HG03108 (cell line): ENCODE data around the gene FFAR2.
"Not testable (repeated sequence)": the region's sequence is repeated elsewhere in the genome, so short reads cannot be mapped to it uniquely, and the experiment has no call there.

Experiments
- ATAC-seq: cut with Tn5 transposase; IDR thresholded peaks from one replicate; pipeline ENCODE4 v1.9.1; 2021; ENCODE audit warnings: moderate library complexity; ENCODE audit not compliant: unreplicated experiment

Gene FFAR2

GRCh38 chr19:35454663-35455062 is 6.6 kb downstream of the FFAR2 start:
- no peak for ATAC-seq

DNA sequence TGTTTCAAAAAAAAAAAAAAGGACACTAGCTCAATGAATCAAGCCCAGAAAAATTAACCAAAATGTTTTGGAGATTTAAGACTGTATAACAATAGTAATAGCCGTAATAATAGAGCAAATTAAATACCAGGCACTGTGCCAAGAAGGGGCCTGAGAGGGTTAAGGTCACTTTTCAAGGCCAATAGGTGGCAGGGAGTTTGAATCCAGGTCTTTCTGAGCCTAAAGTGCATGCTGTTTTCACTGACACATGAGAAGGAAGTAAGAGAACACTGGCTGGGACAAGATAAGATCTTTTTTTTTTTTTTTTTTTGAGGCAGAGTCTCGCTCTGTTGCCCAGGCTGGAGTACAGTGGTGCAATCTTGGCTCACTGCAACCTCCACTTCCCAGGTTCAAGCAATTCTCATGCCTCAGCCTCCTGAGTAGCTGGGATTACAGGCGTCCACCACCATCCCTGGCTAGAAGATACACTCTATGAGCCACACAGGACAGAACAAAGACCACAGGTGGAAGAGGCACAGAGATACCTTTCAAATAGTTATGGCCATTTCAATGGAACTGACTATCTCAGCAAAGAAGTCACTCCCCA is 7.7 kb downstream of the FFAR2 start:
- no peak for ATAC-seq

- peak; percentile 36 for ATAC-seq
Observed at GRCh38 chr19:35457173-35457572, 9.1 kb downstream of the FFAR2 start.

- ATAC-seq: no peak
Observed at GRCh38 chr19:35458192-35458591, 10.1 kb downstream of the FFAR2 start.

GRCh38 chr19:35458731-35459391 is 10.8 kb downstream of the FFAR2 start:
- ATAC-seq: peak; percentile 38

- no peak for ATAC-seq
Observed at GRCh38 chr19:35459414-35460082, 11.5 kb downstream of the FFAR2 start.

GRCh38 chr19:35460608-35461007 is 12.6 kb downstream of the FFAR2 start:
- no peak for ATAC-seq

- no peak for ATAC-seq
Observed at GRCh38 chr19:35461060-35461459, 13.0 kb downstream of the FFAR2 start.

GRCh38 chr19:35461788-35462187 is 13.7 kb downstream of the FFAR2 start:
- ATAC-seq: not testable (repeated sequence)

DNA sequence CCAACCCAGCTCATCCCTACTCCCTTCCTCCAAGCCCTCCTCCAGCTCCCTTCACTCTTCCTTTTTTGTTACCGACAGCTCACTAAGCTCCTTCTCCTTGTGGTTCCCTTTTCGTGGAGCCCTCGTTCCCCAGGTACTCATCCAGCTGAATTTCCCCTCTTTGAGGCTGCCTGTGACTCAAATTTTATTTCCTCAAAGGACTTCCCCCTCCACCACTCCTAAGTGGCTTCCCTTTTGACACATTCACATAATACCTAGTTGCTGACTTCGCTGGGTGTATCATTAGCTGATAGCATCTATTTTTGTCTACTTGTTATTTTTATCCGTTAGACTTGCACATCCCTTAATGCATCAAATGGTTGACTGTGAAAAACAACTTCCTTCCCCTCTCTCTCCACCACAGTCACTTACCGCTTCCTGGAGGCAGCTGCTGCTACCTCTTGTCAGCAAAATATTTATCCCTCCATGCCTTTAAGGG is 14.5 kb downstream of the FFAR2 start:
- peak; percentile 58 for ATAC-seq

DNA sequence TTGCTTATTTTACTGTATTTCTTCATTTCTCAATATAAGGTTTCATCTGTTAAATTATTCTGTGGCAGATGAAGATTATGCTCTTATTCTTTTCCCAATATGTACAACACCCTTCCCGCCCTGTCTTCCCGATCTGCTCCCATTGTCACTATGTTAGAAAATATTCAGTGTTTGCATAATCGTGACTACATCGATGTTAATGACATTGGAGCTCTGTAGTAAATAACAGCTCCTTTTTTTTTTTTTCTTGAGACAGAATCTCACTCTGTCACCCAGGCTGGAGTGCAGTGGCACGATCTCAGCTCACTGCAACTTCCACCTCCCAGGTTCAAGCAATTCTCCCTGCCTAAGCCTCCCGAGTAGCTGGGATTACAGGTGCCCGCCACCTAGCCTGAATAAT is 14.9 kb downstream of the FFAR2 start:
- not testable (repeated sequence) for ATAC-seq

GRCh38 chr19:35466259-35466658 is 18.2 kb downstream of the FFAR2 start:
- no peak for ATAC-seq

DNA sequence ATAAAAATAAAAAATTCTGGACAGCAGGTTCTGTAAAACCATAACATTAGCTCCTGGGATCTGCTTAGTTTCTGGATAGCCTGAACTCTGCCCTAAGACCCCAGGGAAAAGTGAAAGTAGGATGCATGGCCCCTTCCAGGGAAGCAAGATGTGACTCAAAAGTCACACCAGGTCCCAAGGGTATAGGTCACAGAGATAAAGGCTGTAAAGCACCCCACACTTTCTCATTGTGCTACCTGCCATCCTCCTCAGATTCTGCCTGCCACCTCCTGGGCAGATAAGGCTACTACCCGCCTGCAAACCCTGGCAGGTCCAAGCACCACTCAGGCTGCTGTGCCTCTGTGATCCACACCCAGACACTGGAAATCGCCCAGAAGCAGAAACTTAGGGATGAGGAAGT is 20.6 kb downstream of the FFAR2 start:
- ATAC-seq: no peak

- ATAC-seq: no peak
Observed at GRCh38 chr19:35470128-35470527, 22.1 kb downstream of the FFAR2 start.

DNA sequence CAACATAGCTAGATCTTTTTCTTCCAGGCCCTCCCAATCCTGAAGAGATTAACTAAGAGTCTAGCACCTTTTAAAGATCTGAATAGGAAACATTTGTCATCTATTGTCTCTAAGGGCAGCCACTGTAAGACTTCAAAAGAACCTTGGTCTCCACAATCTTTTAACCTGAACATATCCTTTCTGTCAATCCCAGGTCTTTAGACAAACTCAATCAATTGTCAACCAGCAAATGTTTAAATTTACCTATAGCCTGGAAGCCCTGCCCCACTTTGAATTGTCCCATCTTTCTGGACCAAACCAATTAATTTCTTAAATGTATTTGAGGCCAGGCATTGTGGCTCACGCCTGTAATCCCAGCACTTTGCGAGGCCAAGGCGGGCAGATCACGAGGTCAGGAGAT is 23.0 kb downstream of the FFAR2 start:
- ATAC-seq: not testable (repeated sequence)

GRCh38 chr19:35471946-35472345 is 23.9 kb downstream of the FFAR2 start:
- ATAC-seq: no peak

DNA sequence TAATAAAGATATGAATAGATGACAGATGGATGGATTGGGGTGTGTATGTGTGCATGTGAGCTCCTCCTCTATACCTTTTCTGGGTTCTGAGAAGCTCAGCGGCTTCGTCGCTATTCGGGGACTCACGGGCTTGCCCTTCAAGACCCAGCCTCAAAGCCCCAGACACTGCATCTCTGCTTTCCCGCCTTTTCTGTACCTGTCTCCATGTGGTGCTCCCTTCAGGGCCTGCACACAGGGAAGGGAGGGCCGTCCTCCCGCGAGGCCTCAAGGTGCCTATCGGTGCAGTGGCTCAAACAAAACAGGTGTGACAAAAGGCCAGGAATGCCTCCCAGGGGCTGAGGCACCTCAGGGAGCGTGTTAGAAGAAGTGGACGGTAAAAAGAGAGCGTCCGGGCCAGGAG is 26.0 kb downstream of the FFAR2 start:
- ATAC-seq: no peak

DNA sequence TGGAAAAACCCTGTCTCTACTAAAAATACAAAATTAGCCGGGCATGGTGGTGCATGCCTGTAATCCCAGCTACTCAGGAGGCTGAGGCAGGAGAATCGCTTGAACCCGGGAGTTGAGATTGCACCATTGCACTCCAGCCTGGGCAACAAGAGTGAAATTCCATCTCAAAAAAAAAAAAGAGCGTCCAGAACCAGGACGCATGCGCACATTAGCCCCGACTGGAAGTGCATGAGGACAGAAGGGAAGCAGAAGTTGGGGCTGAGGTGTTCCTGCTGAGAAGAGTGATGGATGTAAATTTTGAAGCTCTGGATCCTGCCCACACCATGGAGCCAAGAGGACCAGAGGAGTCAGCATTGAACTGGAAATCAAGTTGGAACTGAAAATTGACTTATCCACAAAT is 26.5 kb downstream of the FFAR2 start:
- ATAC-seq: not testable (repeated sequence)

GRCh38 chr19:35476149-35476548 is 28.1 kb downstream of the FFAR2 start:
- no peak for ATAC-seq

DNA sequence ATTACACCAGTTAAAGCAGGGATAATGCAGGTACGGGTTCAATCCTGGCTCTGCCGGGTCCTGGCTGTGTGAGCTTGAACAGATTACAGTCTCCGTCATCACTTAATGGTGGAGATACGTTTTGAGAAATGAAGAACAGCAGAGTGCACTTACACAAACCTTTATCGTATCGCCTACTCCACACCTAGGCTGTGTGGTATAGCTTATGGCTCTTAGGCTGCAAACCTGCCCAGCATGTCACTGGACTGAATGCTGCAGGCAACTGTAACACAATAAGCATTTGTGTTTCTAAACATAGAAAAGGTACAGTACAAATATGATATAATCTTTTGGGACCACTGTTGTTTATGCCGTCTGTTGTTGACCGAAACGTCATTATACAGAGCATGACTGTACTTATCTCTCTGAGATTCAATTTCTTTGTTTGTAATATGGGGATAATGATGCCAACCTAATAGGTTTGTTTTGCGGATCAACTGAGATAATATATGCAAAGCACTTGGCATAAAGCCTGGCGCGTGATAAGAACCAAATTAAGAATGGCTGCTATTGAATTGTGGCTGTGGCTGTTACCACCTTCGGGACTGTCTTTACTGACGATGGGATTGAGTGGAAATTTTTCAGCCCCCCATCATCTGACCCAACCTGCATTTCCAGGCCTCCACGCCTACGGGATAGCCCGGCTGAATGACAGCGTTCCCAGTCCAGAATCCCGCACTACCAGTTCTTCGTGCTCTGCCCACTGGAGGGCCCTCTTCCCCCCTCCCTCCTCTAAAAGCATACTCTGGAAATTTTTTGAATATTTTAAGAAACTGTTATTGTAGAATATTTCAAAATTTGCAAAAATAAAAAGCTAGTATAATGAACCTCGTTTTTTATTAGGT is 31.0 kb downstream of the FFAR2 start:
- ATAC-seq: no peak

DNA sequence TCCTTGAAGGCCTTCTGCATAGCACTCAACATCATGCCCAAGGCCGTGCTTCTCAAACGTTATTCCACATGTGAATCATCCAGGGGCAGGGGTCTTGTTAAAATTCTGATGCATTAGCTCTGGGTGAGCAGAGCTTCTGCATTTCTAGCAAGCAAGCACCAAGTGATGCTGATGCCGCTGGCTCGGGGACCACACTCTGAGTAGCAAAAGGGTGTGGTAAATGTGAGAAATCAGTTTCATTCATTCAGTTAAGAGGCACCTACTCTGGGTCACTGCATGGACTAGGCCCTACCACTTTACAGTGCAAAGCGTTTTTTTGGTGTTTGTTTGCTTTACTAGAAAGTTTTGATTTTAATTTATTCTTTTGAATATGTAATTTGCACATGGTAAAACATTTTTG is 35.0 kb downstream of the FFAR2 start:
- no peak for ATAC-seq
